HEK293 (cell line): Measurements from ENCODE around the gene PSD2.

Experiments used
- CTCF ChIA-PET: fragments of 350-600 bp; formaldehyde crosslinking; extraction: SDS; loops from one replicate; lab custom pipeline; 2021; ENCODE audit warnings: antibody characterized with exemption; lab: Yijun Ruan, JAX
- POLR2A ChIA-PET: fragments of 300-600 bp; formaldehyde crosslinking; extraction: SDS; loops from one replicate; lab custom pipeline; 2020; ENCODE audit warnings: antibody characterized with exemption, inconsistent platforms; lab: Yijun Ruan, JAX
- H3K27ac ChIP-seq: fragments of 200-500 bp; sonication (Bioruptor generic); 2 replicates; pipeline ENCODE4 v1.5.1; 2014; ENCODE audit warnings: low read depth, low read length, control low read depth, inconsistent platforms; ENCODE audit errors: extremely low read depth
- H3K36me3 ChIP-seq, 2 experiments: fragments of 200-500 bp in 1 of 2; sonication (Bioruptor generic) in 1 of 2; 1 replicate in 1 of 2; 2 replicates in 1 of 2; pipeline ENCODE4 v1.5.1; 2014 to 2017; ENCODE audit warnings: inconsistent platforms in 2 of 2, low read length in 2 of 2; ENCODE audit not compliant: control insufficient read depth in 2 of 2, insufficient read depth in 1 of 2
- H3K4me1 ChIP-seq: fragments of 200-500 bp; sonication (Bioruptor generic); 2 replicates; pipeline ENCODE4 v1.5.1; 2014; ENCODE audit warnings: mild to moderate bottlenecking, low read length, inconsistent platforms; ENCODE audit not compliant: control insufficient read depth, insufficient read depth
- H3K4me3 ChIP-seq: 2 replicates; pipeline ENCODE4 v1.5.1; 2011; ENCODE audit warnings: low read depth, mild to moderate bottlenecking, control low read depth, low read length, moderate library complexity
- H3K9me3 ChIP-seq: fragments of 200-500 bp; sonication (Bioruptor generic); 2 replicates; pipeline ENCODE4 v1.5.1; 2014; ENCODE audit warnings: low read depth, low read length, inconsistent platforms; ENCODE audit not compliant: control insufficient read depth, insufficient read depth
- BCL11A ChIP-seq: fragments of 450-650 bp; formaldehyde crosslinking; IDR thresholded peaks from 2 replicates; pipeline ENCODE4 v1.5.1; 2016; ENCODE audit warnings: low read depth, missing biosample characterization, missing genetic modification characterization
- SP2 ChIP-seq: fragments of 450-650 bp; formaldehyde crosslinking; IDR thresholded peaks from 2 replicates; pipeline ENCODE4 v1.5.1; 2016; ENCODE audit warnings: missing biosample characterization, missing genetic modification characterization
- ZBTB1 ChIP-seq: fragments of 450-650 bp; formaldehyde crosslinking; IDR thresholded peaks from 2 replicates; pipeline ENCODE4 v1.5.1; 2016; ENCODE audit warnings: missing biosample characterization, missing genetic modification characterization
- ZEB2 ChIP-seq: fragments of 450-650 bp; formaldehyde crosslinking; IDR thresholded peaks from 2 replicates; pipeline ENCODE4 v1.5.1; 2016; ENCODE audit warnings: missing biosample characterization, missing genetic modification characterization
- ZFHX2 ChIP-seq: fragments of 450-650 bp; formaldehyde crosslinking; conservative IDR thresholded peaks from 2 replicates; pipeline ENCODE4 v1.5.1; 2016; ENCODE audit warnings: missing biosample characterization, missing genetic modification characterization
- ZNF175 ChIP-seq: fragments of 450-650 bp; formaldehyde crosslinking; IDR thresholded peaks from 2 replicates; pipeline ENCODE4 v1.5.1; 2016; ENCODE audit warnings: missing biosample characterization, missing genetic modification characterization
- ZNF223 ChIP-seq: fragments of 450-650 bp; formaldehyde crosslinking; IDR thresholded peaks from 2 replicates; pipeline ENCODE4 v1.5.1; 2016; ENCODE audit warnings: missing biosample characterization, missing genetic modification characterization
- ZNF274 ChIP-seq, 2 experiments: fragments of 200-500 bp in 1 of 2; fragments of 450-650 bp in 1 of 2; sonication (Bioruptor generic) in 1 of 2; formaldehyde crosslinking in 1 of 2; IDR thresholded peaks; 2 replicates each; pipeline versions ENCODE4 v1.5.1 to v1.6.1; 2014 to 2016; ENCODE audit warnings: borderline replicate concordance in 1 of 2, inconsistent platforms in 1 of 2, low read length in 1 of 2, missing biosample characterization in 1 of 2, missing genetic modification characterization in 1 of 2
- ZNF366 ChIP-seq: fragments of 450-650 bp; formaldehyde crosslinking; conservative IDR thresholded peaks from 2 replicates; pipeline ENCODE4 v1.5.1; 2016; ENCODE audit warnings: missing biosample characterization, missing genetic modification characterization
- ZNF394 ChIP-seq: fragments of 450-650 bp; formaldehyde crosslinking; IDR thresholded peaks from 2 replicates; pipeline ENCODE4 v1.5.1; 2016; ENCODE audit warnings: missing biosample characterization, missing genetic modification characterization, mild to moderate bottlenecking, moderate library complexity, borderline replicate concordance
- ZNF555 ChIP-seq: fragments of 450-650 bp; formaldehyde crosslinking; conservative IDR thresholded peaks from 2 replicates; pipeline ENCODE4 v1.5.1; 2017; ENCODE audit warnings: missing biosample characterization, mild to moderate bottlenecking, missing genetic modification characterization, inconsistent platforms
- ZNF596 ChIP-seq: fragments of 450-650 bp; IDR thresholded peaks from 2 replicates; pipeline ENCODE4 v1.5.0; 2018; ENCODE audit warnings: missing biosample characterization, mild to moderate bottlenecking, missing genetic modification characterization, moderate library complexity
- ZNF658 ChIP-seq: fragments of 450-650 bp; formaldehyde crosslinking; IDR thresholded peaks from 2 replicates; pipeline ENCODE4; 2016; ENCODE audit warnings: missing biosample characterization, missing genetic modification characterization
- ZNF76 ChIP-seq: fragments of 450-650 bp; formaldehyde crosslinking; IDR thresholded peaks from 2 replicates; pipeline ENCODE4; 2016; ENCODE audit warnings: low read depth, missing biosample characterization, missing genetic modification characterization, borderline replicate concordance
- TF ChIP-seq, protein P1 (sequence below): fragments of 450-650 bp; formaldehyde crosslinking; conservative IDR thresholded peaks from 2 replicates; pipeline ENCODE4 v1.5.1; 2016; ENCODE audit warnings: low read depth, missing biosample characterization, missing genetic modification characterization
- TF ChIP-seq, protein P2 (sequence below): fragments of 450-650 bp; formaldehyde crosslinking; IDR thresholded peaks from 2 replicates; pipeline ENCODE4 v1.5.1; 2017; ENCODE audit warnings: missing biosample characterization, missing genetic modification characterization
- TF ChIP-seq, protein P3 (sequence below): fragments of 450-650 bp; formaldehyde crosslinking; IDR thresholded peaks from 2 replicates; pipeline ENCODE4 v1.5.1; 2016; ENCODE audit warnings: missing biosample characterization, missing genetic modification characterization
- TF ChIP-seq, protein P4 (sequence below): fragments of 450-650 bp; IDR thresholded peaks from 2 replicates; pipeline ENCODE4 v1.5.1; 2018; ENCODE audit warnings: missing biosample characterization, missing genetic modification characterization
- TF ChIP-seq, protein P5 (sequence below): fragments of 450-650 bp; formaldehyde crosslinking; IDR thresholded peaks from 2 replicates; pipeline ENCODE4 v1.5.1; 2016; ENCODE audit warnings: missing biosample characterization, missing genetic modification characterization
- TF ChIP-seq, protein P6 (sequence below): fragments of 450-650 bp; formaldehyde crosslinking; IDR thresholded peaks from 2 replicates; pipeline ENCODE4 v1.5.1; 2017; ENCODE audit warnings: missing biosample characterization, missing genetic modification characterization

Gene PSD2

DNA sequence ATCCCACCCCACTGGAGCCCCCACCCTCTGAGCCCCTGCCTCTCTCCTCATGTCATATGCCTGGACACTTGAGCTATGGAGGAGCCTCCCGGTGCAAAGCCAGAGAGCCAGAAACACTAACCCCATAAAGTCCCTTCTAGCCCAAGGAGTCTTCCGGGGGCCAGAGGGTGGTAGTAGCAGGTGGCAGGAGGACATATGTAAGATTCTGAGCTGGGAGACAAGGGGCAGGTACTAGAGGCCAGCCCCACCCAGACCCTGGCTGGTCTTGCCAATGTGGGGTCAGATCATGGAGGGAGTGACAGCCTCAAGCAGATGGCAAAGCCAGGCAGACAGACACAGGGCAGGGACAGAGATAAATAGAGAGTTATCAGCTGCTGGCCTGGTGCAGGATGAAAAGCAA is 63.4 kb downstream of the PSD2 start:
- Histone ChIP-seq H3K4me1 (no peaks in the 10 kb centered on the region), H3K36me3 (peaks cover 0 to 3% of the 10 kb centered on the region in 2 experiments; a peak in 1 of 3 replicates), H3K4me3 (no peak overlapping the region), H3K9me3 (no peaks in the 10 kb centered on the region), H3K27ac (no peak overlapping the region)
- CTCF ChIA-PET, result interaction anchor here (0.6 to 4.3 kb wide), 3 partner anchors 71 to 1252 kb away, joined by 6 to 19 read pairs (median 9); no protein-coding TSS in a partner anchor
- TF ChIP-seq ZNF366 (no peak), BCL11A (tag by site-specific recombination) (no peak), ZNF223 (tag by site-specific recombination) (no peak), ZNF76 (no peak), ZBTB1 (tag by site-specific recombination) (no peak), ZNF175 (no peak), ZNF596 (no peak)
- TF ChIP-seq, protein P1, sequence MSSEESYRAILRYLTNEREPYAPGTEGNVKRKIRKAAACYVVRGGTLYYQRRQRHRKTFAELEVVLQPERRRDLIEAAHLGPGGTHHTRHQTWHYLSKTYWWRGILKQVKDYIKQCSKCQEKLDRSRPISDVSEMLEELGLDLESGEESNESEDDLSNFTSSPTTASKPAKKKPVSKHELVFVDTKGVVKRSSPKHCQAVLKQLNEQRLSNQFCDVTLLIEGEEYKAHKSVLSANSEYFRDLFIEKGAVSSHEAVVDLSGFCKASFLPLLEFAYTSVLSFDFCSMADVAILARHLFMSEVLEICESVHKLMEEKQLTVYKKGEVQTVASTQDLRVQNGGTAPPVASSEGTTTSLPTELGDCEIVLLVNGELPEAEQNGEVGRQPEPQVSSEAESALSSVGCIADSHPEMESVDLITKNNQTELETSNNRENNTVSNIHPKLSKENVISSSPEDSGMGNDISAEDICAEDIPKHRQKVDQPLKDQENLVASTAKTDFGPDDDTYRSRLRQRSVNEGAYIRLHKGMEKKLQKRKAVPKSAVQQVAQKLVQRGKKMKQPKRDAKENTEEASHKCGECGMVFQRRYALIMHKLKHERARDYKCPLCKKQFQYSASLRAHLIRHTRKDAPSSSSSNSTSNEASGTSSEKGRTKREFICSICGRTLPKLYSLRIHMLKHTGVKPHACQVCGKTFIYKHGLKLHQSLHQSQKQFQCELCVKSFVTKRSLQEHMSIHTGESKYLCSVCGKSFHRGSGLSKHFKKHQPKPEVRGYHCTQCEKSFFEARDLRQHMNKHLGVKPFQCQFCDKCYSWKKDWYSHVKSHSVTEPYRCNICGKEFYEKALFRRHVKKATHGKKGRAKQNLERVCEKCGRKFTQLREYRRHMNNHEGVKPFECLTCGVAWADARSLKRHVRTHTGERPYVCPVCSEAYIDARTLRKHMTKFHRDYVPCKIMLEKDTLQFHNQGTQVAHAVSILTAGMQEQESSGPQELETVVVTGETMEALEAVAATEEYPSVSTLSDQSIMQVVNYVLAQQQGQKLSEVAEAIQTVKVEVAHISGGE, result no peak
- TF ChIP-seq, protein P2, sequence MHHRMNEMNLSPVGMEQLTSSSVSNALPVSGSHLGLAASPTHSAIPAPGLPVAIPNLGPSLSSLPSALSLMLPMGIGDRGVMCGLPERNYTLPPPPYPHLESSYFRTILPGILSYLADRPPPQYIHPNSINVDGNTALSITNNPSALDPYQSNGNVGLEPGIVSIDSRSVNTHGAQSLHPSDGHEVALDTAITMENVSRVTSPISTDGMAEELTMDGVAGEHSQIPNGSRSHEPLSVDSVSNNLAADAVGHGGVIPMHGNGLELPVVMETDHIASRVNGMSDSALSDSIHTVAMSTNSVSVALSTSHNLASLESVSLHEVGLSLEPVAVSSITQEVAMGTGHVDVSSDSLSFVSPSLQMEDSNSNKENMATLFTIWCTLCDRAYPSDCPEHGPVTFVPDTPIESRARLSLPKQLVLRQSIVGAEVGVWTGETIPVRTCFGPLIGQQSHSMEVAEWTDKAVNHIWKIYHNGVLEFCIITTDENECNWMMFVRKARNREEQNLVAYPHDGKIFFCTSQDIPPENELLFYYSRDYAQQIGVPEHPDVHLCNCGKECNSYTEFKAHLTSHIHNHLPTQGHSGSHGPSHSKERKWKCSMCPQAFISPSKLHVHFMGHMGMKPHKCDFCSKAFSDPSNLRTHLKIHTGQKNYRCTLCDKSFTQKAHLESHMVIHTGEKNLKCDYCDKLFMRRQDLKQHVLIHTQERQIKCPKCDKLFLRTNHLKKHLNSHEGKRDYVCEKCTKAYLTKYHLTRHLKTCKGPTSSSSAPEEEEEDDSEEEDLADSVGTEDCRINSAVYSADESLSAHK, result no peak
- POLR2A ChIA-PET, result no interaction called here

DNA sequence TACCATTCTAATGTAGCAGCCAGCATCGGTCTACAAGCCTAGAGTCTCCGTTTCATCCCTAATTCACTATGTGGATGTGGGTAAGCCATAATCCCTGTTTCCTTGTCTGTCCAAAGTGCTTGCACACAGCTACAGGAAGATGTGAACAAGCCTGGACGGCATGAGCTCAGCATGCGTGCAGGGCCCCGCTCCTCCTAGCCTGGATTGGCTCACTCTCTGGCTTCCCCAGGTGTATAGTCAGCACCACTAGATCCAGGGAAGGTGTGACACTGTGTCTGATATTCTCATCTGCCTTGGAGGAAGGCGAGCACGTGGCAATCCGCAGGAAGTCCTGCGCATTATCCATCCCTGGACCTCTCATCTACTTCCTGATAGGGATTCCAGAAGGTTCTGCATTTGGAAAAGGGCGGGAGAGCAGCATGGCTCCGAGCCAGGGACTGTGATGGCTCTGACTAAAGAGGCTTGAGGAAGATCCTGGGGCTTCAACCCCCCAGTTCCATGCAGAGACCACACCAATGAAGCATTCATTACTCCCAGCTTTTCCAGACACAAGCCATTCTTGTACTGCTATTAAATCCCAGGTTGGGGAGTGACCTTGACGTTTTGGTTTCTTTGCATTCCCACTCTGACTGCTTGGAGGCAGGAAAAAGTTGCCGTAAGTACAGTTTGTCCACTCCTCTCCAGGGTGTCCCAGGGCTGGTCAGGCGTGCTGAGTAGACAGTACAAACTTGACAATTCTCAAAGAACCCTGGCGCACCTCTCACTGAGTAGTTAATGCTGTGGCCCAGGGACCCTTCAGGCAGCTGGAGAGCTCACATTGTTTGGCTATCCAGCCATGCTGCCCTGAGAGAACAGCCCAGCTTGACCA is 65.6 kb downstream of the PSD2 start:
- Histone ChIP-seq H3K27ac (no peak overlapping the region), H3K36me3 (peaks cover 0 to 3% of the 10 kb centered on the region in 2 experiments; a peak in 1 of 3 replicates), H3K4me3 (no peak overlapping the region), H3K9me3 (no peaks in the 10 kb centered on the region), H3K4me1 (no peaks in the 10 kb centered on the region)
- ChIA-PET POLR2A (interaction anchor here (0.6 kb wide), 1 partner anchor 19 kb away, joined by 5 read pairs; no protein-coding TSS in a partner anchor), CTCF (interaction anchor here (0.6 to 8.1 kb wide), 6 partner anchors 11 to 277 kb away, joined by 3 to 85 read pairs (median 4); no protein-coding TSS in a partner anchor)
- TF ChIP-seq ZNF394 (tag by site-specific recombination) (no peak), ZFHX2 (tag by site-specific recombination) (no peak), ZNF658 (tag by site-specific recombination) (no peak), ZNF274 (IDR thresholded peaks at IDR 0.05; ENCODE audit: low read length) (no peak), ZNF274 (tag by site-specific recombination; IDR thresholded peaks at IDR 0.05; ENCODE audit: borderline replicate concordance) (no peak), SP2 (tag by site-specific recombination) (no peak), ZNF555 (tag by site-specific recombination) (no peak), ZEB2 (no peak)
- TF ChIP-seq, protein P3, sequence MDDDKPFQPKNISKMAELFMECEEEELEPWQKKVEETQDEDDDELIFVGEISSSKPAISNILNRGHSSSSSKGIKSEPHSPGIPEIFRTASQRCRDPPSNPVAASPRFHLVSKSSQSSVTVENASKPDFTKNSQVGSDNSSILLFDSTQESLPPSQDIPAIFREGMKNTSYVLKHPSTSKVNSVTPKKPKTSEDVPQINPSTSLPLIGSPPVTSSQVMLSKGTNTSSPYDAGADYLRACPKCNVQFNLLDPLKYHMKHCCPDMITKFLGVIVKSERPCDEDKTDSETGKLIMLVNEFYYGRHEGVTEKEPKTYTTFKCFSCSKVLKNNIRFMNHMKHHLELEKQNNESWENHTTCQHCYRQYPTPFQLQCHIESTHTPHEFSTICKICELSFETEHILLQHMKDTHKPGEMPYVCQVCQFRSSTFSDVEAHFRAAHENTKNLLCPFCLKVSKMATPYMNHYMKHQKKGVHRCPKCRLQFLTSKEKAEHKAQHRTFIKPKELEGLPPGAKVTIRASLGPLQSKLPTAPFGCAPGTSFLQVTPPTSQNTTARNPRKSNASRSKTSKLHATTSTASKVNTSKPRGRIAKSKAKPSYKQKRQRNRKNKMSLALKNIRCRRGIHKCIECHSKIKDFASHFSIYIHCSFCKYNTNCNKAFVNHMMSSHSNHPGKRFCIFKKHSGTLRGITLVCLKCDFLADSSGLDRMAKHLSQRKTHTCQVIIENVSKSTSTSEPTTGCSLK (tag by site-specific recombination), result no peak
- TF ChIP-seq, protein P4, sequence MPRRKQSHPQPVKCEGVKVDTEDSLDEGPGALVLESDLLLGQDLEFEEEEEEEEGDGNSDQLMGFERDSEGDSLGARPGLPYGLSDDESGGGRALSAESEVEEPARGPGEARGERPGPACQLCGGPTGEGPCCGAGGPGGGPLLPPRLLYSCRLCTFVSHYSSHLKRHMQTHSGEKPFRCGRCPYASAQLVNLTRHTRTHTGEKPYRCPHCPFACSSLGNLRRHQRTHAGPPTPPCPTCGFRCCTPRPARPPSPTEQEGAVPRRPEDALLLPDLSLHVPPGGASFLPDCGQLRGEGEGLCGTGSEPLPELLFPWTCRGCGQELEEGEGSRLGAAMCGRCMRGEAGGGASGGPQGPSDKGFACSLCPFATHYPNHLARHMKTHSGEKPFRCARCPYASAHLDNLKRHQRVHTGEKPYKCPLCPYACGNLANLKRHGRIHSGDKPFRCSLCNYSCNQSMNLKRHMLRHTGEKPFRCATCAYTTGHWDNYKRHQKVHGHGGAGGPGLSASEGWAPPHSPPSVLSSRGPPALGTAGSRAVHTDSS, result no peak
- TF ChIP-seq, protein P5, sequence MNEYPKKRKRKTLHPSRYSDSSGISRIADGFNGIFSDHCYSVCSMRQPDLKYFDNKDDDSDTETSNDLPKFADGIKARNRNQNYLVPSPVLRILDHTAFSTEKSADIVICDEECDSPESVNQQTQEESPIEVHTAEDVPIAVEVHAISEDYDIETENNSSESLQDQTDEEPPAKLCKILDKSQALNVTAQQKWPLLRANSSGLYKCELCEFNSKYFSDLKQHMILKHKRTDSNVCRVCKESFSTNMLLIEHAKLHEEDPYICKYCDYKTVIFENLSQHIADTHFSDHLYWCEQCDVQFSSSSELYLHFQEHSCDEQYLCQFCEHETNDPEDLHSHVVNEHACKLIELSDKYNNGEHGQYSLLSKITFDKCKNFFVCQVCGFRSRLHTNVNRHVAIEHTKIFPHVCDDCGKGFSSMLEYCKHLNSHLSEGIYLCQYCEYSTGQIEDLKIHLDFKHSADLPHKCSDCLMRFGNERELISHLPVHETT (tag by site-specific recombination), result no peak
- TF ChIP-seq, protein P6, sequence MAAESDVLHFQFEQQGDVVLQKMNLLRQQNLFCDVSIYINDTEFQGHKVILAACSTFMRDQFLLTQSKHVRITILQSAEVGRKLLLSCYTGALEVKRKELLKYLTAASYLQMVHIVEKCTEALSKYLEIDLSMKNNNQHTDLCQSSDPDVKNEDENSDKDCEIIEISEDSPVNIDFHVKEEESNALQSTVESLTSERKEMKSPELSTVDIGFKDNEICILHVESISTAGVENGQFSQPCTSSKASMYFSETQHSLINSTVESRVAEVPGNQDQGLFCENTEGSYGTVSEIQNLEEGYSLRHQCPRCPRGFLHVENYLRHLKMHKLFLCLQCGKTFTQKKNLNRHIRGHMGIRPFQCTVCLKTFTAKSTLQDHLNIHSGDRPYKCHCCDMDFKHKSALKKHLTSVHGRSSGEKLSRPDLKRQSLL (tag by site-specific recombination), result no peak
